GM18502 (cell line): ENCODE measurements around the gene UQCC3.
"Not testable (repeated sequence)": the region's sequence is repeated elsewhere in the genome, so short reads cannot be mapped to it uniquely, and the experiment has no call there.

ENCODE experiments used
- ATAC-seq: cut with Tn5 transposase; IDR thresholded peaks from one replicate; pipeline ENCODE4 v1.9.1; 2021; ENCODE audit warnings: mild to moderate bottlenecking; ENCODE audit not compliant: unreplicated experiment, poor library complexity

Gene UQCC3

DNA sequence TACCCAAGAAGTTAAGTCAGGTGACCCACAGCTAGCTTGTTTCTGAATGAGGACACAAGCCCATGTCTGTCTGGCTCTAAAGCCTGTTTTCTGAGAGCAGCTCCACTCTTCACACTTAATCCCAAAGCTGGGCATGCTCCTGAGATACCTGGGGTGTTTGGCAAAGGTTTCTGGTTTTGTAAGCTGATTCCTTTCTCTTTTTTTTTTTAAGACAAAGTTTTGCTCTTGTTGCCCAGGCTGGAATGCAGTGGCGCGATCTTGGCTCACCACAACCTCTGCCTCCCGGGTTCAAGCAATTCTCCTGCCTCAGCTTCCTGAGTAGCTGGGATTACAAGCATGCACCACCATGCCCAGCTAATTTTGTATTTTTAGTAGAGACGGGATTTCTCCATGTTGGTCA, 22.2 kb downstream of the UQCC3 start:
- not testable (repeated sequence) for ATAC-seq

DNA sequence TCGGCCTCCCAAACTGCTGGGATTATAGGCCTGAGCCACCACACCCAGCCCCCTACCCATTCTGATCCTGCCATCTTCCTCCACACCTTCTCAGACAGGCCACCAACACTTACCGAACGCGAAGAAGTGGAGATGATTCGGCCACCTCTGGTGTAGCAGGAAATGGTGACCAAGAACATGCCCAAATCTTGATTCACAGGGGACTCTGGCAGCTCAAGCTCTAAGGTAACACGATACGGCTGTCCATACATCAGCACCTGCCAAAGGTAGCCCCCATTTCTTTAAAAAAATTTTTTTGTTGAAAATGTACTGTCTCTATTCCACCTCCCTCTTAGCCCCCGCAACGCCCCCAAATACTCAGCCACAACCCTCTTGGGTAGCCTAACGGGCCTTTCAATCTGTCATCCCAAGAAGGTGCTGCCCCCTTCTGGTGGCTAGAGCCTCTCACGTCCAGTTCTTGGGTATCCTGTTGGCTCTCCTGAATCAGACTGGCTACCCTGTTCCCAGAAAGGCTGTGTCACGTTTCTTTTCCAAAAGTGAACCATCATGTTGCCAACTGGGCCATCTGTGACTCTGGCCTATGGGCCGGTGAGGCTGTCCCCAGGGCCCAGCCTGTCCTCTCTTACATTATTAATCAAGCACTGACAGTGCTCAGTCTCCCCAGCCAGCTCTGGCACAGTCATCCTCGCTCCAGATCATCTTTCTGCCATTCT, 23.1 kb downstream of the UQCC3 start:
- ATAC-seq: no peak

GRCh38 chr11:62702246-62702645, 30.8 kb downstream of the UQCC3 start:
- no peak for ATAC-seq

DNA sequence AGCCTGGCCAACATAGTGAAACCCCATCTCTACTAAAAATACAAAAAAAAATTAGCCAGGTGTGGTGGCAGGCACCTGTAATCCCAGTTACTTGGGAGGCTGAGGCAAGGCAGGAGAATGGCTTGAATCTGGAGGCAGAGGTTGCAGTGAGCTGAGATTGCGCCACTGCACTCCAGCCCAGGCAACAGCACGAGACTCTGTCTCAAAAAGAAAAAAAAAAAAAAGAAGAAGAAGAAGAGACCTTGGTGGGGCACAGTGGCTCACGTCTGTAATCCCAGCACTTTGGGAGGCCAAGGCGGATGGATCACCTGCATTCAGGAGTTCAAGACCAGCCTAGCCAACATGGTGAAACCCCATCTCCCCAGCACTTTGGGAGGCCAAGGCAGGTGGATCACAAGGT, 32.4 kb downstream of the UQCC3 start:
- ATAC-seq: not testable (repeated sequence)

DNA sequence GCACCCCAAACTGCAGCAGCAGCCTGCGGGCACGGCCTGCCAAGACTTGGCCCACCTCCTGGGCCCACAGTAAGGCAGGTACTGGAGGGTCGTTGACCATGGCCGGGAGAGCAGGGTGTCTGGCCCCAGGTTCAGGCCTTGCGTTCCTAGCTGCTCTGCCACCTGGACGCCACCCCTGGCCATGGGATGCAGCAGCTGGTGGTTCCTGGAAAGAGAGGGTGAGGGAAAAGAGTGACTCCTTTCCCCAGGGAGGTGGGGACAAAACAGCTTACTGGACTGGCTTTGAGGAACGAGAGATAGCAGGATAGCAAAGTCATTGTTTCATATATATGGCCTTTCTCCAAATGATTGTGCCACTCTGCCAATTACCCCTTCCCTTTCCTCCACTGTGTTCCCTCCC, 33.9 kb downstream of the UQCC3 start:
- ATAC-seq: no peak

GRCh38 chr11:62705880-62706849, 34.7 kb downstream of the UQCC3 start:
- ATAC-seq: peak; percentile 64

DNA sequence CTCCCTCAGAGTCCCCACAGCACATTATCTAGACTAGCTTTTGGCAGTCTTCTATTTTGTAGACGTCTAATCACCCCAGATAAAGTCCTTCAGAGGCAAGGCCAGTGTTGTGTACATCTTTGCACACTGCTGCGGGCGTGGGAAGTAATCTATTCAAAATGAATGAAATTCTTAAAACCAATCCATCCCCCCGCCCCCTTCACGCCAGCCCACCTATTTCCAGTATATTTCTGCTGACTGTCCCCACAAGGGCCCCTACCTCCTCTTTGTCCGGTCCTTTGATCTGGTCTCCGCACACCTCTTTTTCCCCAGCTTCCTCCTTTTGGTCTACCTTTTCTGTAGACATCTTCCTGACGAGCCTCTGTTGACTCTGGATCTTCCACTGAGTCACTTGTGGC, 35.4 kb downstream of the UQCC3 start:
- no peak for ATAC-seq

DNA sequence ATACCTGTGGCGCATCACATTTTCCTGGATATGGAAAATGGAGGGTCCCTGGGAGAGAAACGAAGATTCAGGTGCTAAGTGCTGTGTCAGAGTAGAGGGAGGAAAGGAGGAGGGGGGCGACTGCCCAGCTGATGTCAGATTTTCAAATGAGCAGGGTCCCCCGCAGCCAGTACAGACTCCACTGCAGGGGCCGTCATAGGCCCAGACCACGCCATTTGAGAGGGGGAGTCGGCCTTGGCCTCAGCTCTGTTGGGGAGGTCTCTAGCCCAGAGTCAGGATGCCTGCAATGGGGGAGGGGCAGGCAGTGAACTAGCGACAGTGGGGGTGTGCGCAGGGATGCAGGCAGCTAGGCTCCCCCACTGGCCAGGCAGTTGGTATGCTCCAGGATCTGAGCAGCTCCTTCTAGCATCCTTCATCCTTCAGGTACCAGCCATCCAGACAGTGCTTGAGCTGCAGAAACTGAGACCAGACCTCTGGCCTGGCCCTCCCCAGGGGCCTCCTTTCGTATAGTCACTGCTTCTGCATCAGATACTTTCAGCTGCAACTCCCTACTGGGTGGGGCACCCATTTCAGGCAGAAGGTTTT, 35.9 kb downstream of the UQCC3 start, which contains the start of the genes BSCL2 and GNG3:
Gene BSCL2 (minus strand): TSS at position 148 of the 585 bp plus-strand sequence. CDS start 229 bp downstream, outside the sequence.
Gene GNG3 (plus strand): TSS at position 400 of the 585 bp plus-strand sequence. CDS start 620 bp downstream, outside the sequence.
- no peak for ATAC-seq

DNA sequence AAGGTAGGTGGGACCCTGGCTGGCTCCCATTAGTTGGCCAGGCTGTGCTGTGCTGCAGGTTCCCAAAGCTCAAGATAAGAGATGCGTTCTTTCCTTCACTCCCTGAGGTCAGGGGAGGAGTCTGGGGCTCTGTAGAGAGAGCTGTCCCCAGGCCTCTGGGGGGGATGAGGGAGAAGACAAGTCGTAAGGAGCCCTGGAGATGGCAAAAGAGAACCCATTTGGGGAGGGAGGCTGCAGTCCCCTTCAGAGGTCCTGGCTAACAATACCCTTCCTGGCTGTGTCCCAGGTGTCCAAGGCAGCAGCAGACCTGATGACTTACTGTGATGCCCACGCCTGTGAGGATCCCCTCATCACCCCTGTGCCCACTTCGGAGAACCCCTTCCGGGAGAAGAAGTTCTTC, 36.9 kb downstream of the UQCC3 start:
- ATAC-seq: no peak

DNA sequence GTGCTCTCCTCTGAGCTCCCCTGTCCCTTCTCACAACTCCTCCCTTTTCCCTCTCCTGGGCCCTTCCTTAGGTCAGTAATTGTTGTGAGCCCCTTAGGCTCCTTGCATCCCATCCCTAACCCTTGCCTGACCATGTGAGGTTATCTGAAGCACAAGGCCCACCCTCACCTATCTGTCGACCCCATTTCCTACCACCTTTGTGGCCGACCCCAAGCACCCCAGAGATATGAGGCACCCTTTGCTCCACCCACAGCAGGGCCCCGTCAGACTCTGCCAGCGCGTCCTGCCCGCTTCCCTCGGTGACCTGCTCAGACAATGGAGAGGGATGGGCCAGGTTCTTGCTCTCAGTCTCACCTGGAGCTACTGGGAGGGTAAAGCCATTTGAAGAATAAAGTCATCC, 37.3 kb downstream of the UQCC3 start:
- no peak for ATAC-seq

DNA sequence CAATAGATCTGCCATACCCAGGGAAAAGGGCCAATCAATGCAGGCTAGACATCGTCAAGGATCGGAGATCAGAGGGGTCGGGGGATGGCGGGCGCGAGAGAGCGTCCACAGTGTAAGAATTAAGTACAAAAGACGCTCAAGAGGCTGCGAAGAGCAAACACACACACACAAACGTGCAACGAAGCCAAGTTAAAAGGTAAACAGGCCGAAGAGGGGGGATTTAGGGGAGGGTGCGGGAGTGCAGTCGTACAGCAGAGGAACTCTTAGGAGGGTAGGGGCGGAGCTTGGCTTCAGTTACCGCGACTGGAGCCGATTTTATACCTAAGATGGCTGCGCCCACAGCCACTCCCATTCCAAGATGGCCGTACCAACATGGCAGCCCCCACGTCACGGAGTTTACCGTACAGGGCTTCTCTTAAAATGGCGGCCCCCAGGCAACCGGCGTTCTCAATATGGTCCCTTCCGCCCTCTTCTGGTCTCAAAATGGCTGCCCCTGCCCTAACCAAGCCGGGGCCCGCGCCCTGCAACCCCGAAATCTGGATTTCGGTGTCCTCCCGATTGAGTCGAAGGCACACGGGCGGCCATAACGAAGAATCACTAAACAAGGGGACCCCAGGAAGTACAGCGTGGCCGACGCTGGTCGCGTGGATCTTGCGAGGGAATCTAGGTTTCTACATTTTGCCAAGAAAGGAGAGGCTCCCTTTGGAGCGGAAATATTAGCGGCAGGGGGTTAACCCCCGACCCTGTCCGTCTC, 38.0 kb downstream of the UQCC3 start:
- ATAC-seq: peak; percentile 73

GRCh38 chr11:62710001-62710345, 38.5 kb downstream of the UQCC3 start:
- peak; percentile 5 for ATAC-seq

DNA sequence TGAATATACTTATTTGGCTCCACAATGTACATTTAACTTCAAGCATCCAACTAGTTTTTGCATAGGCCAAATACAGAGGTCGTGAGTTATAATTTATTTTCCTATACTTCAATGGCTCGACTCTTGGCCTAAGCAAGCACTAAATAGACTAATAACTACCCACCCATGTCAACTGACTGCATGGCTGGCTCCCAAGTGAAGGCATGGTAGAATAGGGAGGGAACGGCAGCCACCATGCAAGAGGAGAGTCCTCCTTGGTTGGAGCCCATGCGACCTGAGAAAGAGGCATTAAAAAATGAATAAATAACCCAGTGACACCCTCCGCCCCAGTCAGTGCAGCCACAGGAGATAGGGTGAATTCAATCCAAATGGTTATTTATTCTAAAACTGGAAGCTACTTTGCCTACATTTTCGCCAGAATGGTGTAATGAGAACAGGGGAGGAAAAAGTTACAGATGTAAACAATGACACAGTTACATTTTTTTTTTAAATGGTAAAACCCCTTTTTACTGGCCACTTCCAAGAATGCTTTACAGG, 40.9 kb downstream of the UQCC3 start:
- ATAC-seq: no peak

- no peak for ATAC-seq
Observed at GRCh38 chr11:62712861-62713260, 41.4 kb downstream of the UQCC3 start.

GRCh38 chr11:62713343-62713742, 41.9 kb downstream of the UQCC3 start:
- ATAC-seq: no peak

GRCh38 chr11:62715150-62716130, 44.0 kb downstream of the UQCC3 start:
- ATAC-seq: no peak

DNA sequence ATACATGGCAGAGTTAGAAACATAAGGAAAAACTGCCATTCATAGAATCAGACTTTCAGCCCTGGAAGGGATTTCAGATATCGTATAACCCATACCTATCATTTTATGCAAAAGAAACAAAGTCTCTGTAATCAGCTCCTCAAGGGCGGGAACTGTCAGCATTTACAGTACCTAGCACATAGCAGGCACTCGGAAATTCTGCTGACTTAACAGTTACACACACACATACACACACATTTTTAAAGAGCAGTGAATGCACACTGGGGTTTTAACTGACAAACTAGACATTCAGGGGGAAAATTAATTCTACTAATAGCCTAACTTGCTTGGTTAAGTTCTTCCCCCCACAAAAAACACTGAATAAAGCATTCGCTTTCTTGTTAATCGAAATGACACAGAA, 44.7 kb downstream of the UQCC3 start:
- ATAC-seq: no peak

DNA sequence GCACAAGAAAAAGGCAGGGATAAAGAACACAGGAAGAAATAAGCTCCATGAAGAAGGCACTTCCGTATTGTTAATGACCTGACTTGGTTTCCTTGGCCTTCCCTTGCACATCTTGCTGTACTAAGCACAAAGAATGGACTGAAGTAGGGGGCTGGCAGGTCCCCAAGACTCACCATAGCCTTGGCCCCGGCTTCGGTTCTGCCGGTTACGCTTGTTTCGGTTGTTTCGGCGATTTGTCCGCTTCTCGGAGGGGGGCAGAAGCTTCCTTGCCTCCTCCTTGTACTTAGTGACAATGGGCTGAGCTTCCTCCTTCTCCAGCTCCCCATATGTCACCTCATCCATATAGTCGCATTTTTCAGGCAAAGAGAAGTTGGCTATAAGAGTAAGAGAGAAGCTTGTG, 45.3 kb downstream of the UQCC3 start:
- no peak for ATAC-seq
